GM21528 (cell line): ENCODE measurements around the gene FOXC2.

Experiments used
- ATAC-seq: cut with Tn5 transposase; IDR thresholded peaks from one replicate; pipeline ENCODE4 v1.9.1; 2021; ENCODE audit warnings: mild to moderate bottlenecking, moderate library complexity; ENCODE audit not compliant: unreplicated experiment, low FRiP score

FOXC2 gene

DNA sequence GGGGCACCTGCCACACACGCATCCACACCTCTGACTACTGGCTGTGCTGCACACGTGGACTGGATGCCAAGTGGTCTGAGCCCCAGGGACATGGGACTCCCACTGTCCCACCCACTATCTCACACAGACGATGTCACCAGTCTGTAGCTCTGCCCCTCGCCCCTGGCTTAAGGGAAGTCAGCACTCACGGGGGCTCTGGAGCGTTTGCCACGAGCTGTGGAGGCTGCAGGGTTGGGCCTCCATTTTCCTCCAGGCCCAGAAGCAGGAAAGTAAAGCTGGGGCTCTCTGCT lies 34.2 kb upstream of the FOXC2 start:
- ATAC-seq = no peak

- no peak for ATAC-seq
Measured at GRCh38 chr16:86533076-86533475, 33.6 kb upstream of the FOXC2 start.

DNA sequence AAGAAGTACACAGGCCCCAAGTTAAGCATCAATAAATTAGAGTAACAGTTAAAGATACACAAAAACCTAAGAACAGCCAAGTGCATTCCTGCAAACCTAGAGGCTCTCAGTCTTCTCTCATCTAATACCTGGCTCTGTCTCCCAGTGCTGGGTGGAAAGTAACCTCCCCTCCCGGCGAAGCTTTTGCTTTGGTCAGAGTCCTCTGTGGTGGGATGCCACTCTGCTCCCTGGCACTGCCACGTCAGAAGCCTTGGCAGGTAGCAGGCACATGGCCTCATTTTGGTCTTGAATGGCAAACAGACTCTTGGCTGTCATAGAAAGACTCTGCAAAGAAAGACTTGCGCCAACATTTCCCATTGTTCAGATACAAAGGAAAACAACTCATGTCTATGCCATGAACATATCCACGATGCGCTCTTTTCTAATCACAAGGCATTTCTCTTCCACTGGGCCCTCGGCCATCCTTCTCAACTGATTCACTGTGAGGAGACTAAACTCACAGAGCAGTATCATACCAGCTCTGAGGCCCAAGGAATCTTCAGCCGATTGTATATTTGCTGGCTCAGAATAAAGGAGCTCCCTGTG lies 32.8 kb upstream of the FOXC2 start:
- no peak for ATAC-seq

GRCh38 chr16:86534779-86535615 lies 31.6 kb upstream of the FOXC2 start:
- no peak for ATAC-seq

DNA sequence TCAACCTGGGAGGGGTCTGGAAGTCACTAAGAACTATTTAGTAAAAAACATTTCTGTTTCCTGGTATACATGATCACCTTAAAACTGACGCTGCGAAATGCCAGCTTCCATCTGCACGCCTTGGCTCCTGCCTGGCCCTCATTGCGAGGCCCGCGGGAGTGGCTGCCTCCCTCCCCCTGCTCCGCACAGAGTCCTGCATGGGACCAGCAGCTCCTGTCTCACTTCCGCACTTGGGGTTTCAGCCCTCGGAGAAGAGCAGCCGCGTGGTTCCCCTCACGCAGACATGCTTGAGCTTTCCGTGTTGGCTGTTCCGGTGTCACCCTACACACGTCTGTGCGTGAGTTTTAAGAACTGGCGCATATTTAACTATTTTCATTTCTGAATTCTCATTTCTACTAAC lies 30.0 kb upstream of the FOXC2 start:
- no peak for ATAC-seq

DNA sequence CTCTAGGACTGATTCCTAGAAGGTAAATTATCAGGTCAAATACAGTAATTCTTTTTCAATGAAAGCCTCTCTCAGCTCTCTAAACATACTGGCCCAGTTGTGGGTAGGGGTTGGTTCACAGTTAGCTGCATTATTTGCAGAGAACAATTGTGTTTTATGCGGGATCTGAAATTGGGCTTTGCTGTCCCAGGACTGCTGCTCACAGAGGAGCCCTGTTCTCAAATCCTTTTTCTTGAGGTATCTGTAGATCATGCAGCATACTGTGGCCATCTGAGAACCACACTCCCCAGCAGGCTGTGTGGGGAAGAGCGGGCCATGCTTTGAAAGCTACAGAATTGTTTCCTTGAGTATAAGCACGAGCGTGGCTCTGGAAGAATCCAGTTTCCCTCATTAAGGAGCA lies 29.1 kb upstream of the FOXC2 start:
- ATAC-seq = no peak

DNA sequence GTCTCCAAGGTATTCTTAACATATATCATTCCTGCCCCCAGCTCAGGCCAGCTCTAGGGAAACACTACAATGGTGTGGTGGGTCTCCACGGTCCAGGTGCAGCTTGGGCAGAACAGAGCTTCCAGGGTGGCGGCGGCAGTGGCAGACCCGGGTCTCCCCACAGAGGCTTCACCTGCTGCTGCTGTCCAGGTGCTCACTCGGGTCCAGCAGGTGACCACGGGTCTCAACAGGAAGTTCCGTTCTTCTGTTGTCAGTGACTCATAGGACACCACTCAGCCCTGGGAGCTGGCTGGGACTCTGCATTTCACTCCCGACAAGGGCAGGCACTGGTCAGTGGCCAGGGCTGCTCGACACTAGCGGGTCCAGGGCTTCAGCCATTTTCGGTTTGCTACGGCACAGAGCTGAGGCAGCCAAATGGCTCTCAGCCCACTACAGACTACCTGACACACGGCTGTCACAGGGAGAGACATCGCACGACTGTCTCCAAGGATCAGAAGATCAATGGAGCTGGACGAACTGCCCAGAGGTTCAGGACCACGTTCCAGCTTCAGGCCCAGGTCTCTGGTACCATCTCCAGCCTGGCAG lies 28.3 kb upstream of the FOXC2 start:
- no peak for ATAC-seq

- no peak for ATAC-seq
Measured at GRCh38 chr16:86540894-86541293, 25.7 kb upstream of the FOXC2 start.

DNA sequence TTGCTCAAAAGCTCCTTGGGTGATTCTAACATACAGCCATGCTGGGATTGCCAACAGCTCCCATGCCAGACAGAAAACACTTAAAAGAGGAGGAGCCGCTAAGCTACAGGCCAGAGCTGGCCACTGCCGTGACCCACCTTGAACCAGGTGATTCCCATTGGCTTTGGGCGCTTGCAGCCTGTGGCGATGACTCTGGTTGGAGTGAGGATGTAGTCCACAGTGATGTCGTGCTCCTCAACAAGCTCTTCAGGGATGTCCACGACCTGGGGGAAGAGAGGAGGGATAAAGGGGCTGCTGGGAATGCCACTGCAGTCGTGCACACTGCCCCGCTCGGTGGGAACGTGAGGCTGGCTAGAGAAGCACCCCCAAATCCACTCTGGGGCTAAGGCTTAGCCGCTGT lies 25.1 kb upstream of the FOXC2 start:
- ATAC-seq = no peak

GRCh38 chr16:86542756-86543750 lies 23.6 kb upstream of the FOXC2 start:
- no peak for ATAC-seq

DNA sequence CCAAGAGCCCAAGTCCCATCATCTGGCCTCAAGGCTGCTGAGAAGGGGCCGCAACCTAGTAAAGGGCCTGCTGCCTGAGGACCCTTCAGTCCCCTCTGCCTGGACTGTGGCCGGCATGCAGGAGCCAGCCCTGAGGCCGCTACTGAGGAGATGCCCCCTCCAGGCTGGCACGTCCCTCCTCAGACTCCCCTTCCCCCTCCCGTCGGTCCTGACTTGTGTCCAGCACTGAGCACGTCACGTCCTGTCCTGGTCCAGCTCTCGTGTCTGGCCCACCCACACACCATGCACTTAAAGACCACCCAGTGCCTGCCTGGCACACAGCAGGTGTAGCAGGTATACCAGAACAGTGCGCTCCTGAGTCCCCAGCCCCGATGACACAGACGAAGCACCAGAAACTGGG lies 21.1 kb upstream of the FOXC2 start:
- ATAC-seq = no peak

GRCh38 chr16:86545954-86546637 lies 20.5 kb upstream of the FOXC2 start:
- no peak for ATAC-seq

- no peak for ATAC-seq
Measured at GRCh38 chr16:86546638-86547013, 20.0 kb upstream of the FOXC2 start.

GRCh38 chr16:86547286-86547685 lies 19.3 kb upstream of the FOXC2 start:
- no peak for ATAC-seq

- no peak for ATAC-seq
Measured at GRCh38 chr16:86549076-86549892, 17.3 kb upstream of the FOXC2 start.

GRCh38 chr16:86549893-86550190 lies 16.8 kb upstream of the FOXC2 start:
- ATAC-seq = no peak

DNA sequence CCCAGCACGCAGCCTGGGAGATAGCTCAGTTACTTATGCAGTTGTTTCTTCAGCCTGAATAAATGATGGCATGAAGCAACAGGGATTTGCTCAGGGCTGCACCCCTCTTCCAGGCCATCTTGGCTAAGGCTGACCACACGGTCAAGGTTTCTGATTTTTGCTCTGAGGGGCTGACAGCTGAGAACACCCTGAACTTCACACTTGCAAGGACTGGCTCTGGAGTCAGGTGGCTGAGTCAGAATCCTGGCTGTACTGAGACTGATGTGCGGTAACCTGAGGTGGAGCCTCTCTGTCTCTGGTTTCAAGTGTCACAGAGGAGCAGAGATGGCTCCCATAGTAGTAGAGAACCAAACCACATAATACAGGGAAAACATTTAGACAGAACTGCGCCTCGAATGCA lies 16.3 kb upstream of the FOXC2 start:
- ATAC-seq = no peak

- ATAC-seq = no peak
Measured at GRCh38 chr16:86553356-86553755, 13.3 kb upstream of the FOXC2 start.

DNA sequence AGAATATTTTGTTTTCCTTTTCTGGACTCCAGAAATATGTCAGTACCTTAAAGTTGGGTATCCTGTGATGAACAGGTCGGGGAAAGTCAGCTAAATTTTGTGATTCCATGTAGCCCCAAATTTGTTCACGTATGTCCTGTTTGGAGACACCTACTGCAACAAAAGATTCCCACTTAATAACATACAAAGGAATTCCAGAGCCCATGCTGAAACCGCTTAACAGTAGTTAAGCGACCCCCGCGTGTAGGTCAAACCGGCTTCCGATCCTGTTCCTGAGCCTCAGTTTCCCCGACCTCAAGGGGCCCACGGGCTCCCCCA lies 12.1 kb upstream of the FOXC2 start:
- no peak for ATAC-seq
